Fibroblast of lung (primary cell): ENCODE data around the gene GABPA. TPM values are rescaled to one million over a fixed set of nuclear protein-coding genes. Genes with fewer than 3 reads are reported as not detected.

Experiments used
- DNase-seq, 2 donors: peaks; one replicate each; pipeline versions ENCODE4 v3.0.0 to v3.0.0-alpha.2; 2010; ENCODE audit warnings: low read depth in 2 of 2
- H2AFZ ChIP-seq: 2 replicates; pipeline ENCODE4 v1.5.1; 2012; ENCODE audit warnings: low read length, control low read depth, inconsistent platforms
- H3K27ac ChIP-seq: 2 replicates; pipeline ENCODE4 v1.5.1; 2011; ENCODE audit warnings: low read length, control low read depth; ENCODE audit not compliant: insufficient read depth
- H3K27me3 ChIP-seq: 2 replicates; pipeline ENCODE4 v1.5.1; 2011; ENCODE audit warnings: mild to moderate bottlenecking, low read length; ENCODE audit not compliant: control insufficient read depth, insufficient read depth
- H3K36me3 ChIP-seq: 2 replicates; pipeline ENCODE4 v1.5.1; 2011; ENCODE audit warnings: low read length; ENCODE audit not compliant: control insufficient read depth, insufficient read depth
- H3K4me1 ChIP-seq: 2 replicates; pipeline ENCODE4 v1.5.1; 2011; ENCODE audit warnings: low read length; ENCODE audit not compliant: control insufficient read depth, insufficient read depth; ENCODE audit errors: extremely low read depth
- H3K4me2 ChIP-seq: 2 replicates; pipeline ENCODE4 v1.5.1; 2011; ENCODE audit warnings: low read length, control low read depth; ENCODE audit not compliant: insufficient read depth; ENCODE audit errors: extremely low read depth
- H3K4me3 ChIP-seq, 4 experiments: fragments of 200-600 bp in 1 of 4; sonication (generic) in 1 of 4; replicated peaks in 1 of 4; 2 replicates each; pipeline ENCODE4 v1.5.1; 2011 to 2016; ENCODE audit warnings: low read length in 4 of 4, low read depth in 3 of 4, mild to moderate bottlenecking in 3 of 4, control low read depth in 2 of 4, inconsistent platforms in 1 of 4, mixed read lengths in 1 of 4; ENCODE audit not compliant: insufficient read depth in 1 of 4; ENCODE audit errors: control extremely low read depth in 1 of 4
- H3K79me2 ChIP-seq: 2 replicates; pipeline ENCODE4 v1.5.1; 2012; ENCODE audit warnings: mild to moderate bottlenecking, low read length, inconsistent platforms; ENCODE audit not compliant: control insufficient read depth, insufficient read depth
- H3K9ac ChIP-seq: 2 replicates; pipeline ENCODE4 v1.5.1; 2011; ENCODE audit warnings: mild to moderate bottlenecking, low read length, control low read depth; ENCODE audit not compliant: insufficient read depth
- H3K9me3 ChIP-seq: 2 replicates; pipeline ENCODE4 v1.5.1; 2012; ENCODE audit warnings: low read depth, low read length; ENCODE audit not compliant: control insufficient read depth, insufficient read depth
- H4K20me1 ChIP-seq: 2 replicates; pipeline ENCODE4 v1.5.1; 2011; ENCODE audit warnings: low read length; ENCODE audit not compliant: control insufficient read depth, insufficient read depth; ENCODE audit errors: extremely low read depth
- EZH2 ChIP-seq: IDR thresholded peaks from 2 replicates; pipeline ENCODE4 v1.5.1; 2012; ENCODE audit warnings: low read length, control low read depth, mild to moderate bottlenecking; ENCODE audit errors: missing control alignments
- polyA plus RNA-seq, 2 donors: library from polyadenylated mRNA; depleted of rRNA in 1 of 2; stranded (reverse) in 1 of 2; unstranded in 1 of 2; fragments of >200 nt; gene quantifications; 2 replicates each; pipeline ENCODE4 v1.2.1, GENCODE V29; 2011 to 2012; ENCODE audit warnings: missing spikeins in 1 of 2
- total RNA-seq: library from RNA; depleted of rRNA; stranded (reverse); fragments of >200 nt; gene quantifications from 2 replicates; pipeline ENCODE4 v1.2.1, GENCODE V29; 2014
- TF ChIP-seq, protein P1 (sequence below), 2 donors: IDR thresholded peaks in 1 of 2; conservative IDR thresholded peaks in 1 of 2; 1 replicate in 1 of 2; 2 replicates in 1 of 2; pipeline ENCODE4 v1.5.1; 2011 to 2012; ENCODE audit warnings: low read length in 2 of 2, control low read depth in 1 of 2, inconsistent platforms in 1 of 2, low read depth in 1 of 2, mild to moderate bottlenecking in 1 of 2

The GABPA gene
- total and polyA plus RNA-seq, 2 donors (not counting 1 experiment from before 2014, with no cell fraction given): 20.5 to 28.6 TPM

DNA sequence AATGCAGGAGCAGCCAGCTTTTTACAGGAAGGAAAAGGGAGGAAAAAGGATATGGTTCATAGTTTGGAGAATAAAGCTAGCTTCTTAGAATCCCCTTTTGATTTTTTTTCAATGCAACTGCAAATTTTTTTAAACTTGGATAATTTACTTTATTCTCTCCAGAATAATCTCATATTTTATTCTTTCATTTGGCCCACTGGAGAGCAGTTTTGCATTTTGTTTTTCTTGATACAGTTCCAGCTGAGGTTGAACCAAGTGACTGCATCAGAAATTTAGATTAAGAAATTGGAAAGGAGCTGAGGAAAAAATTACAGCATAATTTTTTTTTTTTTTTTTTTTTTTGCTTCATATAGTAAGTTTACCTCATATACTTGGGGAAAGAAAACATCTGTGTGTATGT is 22.8 kb downstream of the GABPA start:
- Histone ChIP-seq H3K9ac (no peak overlapping the region), H3K4me1 (no peaks in the 10 kb centered on the region), H3K36me3 (no peaks in the 10 kb centered on the region), H3K27ac (no peak overlapping the region), H3K4me2 (no peak overlapping the region), H3K9me3 (no peaks in the 10 kb centered on the region), H4K20me1 (no peaks in the 10 kb centered on the region), H3K27me3 (no peaks in the 10 kb centered on the region), H2AFZ (no peak overlapping the region), H3K4me3 (no peak overlapping the region), H3K79me2 (no peaks in the 10 kb centered on the region)
- TF ChIP-seq, protein P1, sequence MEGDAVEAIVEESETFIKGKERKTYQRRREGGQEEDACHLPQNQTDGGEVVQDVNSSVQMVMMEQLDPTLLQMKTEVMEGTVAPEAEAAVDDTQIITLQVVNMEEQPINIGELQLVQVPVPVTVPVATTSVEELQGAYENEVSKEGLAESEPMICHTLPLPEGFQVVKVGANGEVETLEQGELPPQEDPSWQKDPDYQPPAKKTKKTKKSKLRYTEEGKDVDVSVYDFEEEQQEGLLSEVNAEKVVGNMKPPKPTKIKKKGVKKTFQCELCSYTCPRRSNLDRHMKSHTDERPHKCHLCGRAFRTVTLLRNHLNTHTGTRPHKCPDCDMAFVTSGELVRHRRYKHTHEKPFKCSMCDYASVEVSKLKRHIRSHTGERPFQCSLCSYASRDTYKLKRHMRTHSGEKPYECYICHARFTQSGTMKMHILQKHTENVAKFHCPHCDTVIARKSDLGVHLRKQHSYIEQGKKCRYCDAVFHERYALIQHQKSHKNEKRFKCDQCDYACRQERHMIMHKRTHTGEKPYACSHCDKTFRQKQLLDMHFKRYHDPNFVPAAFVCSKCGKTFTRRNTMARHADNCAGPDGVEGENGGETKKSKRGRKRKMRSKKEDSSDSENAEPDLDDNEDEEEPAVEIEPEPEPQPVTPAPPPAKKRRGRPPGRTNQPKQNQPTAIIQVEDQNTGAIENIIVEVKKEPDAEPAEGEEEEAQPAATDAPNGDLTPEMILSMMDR (conservative IDR thresholded peaks at IDR 0.05 in 1 of 2, IDR thresholded peaks at IDR 0.05 in 1 of 2; ENCODE audit: low read depth in 1 of 2, low read length in 2 of 2): no peak
- no peak for TF ChIP-seq EZH2
- DNase-seq: no peak

DNA sequence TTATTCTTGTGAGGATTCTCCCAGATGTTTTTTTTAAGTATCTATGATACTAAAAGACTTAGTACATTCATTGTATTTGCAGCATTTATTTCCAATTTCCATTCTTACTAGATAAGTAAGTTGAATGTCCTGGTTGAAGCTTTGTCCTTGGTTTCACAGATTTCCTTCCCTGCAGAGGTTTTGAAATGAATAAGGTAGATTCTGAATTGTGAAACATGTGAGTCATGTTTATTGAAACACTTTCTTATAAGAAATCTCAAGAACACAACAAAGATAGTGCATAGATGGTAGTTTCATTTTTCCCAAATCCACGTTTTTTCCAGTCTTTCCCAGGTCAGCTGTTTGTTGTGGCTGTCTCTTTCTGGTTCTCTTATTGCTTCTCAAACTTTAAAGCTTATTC is 24.8 kb downstream of the GABPA start:
- Histone ChIP-seq H3K27ac (no peak overlapping the region), H3K27me3 (no peaks in the 10 kb centered on the region), H3K36me3 (peaks cover 2% of the 10 kb centered on the region), H3K4me3 (no peak overlapping the region), H3K4me2 (no peak overlapping the region), H2AFZ (no peak overlapping the region), H3K9ac (no peak overlapping the region), H3K4me1 (no peaks in the 10 kb centered on the region), H3K79me2 (no peaks in the 10 kb centered on the region), H3K9me3 (no peaks in the 10 kb centered on the region), H4K20me1 (no peaks in the 10 kb centered on the region)
- peak in 1 of 2 donors; percentile 21 for DNase-seq
- TF ChIP-seq, protein P1 (conservative IDR thresholded peaks at IDR 0.05 in 1 of 2, IDR thresholded peaks at IDR 0.05 in 1 of 2; ENCODE audit: low read depth in 1 of 2, low read length in 2 of 2): no peak
- TF ChIP-seq EZH2: no peak

DNA sequence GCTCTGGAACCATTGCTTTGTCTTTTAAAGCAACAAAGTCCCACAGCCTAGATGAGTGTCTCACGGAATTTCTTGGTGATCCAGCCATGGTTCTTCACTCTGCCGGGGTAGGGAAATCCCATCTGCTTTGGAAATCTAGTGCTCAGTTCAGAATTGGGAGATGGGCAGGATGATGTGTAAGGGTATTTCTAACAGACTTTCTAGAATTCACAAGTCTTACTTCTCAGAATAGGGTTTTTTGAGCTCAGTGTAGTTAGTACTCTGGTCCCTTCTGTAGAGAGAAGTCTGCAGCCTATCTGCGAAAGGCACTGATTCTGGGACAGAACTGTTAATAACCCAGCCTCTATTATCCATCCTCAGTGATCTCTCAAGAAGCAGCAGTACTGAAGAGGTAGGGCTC is 25.3 kb downstream of the GABPA start:
- Histone ChIP-seq H3K27ac (no peak overlapping the region), H2AFZ (no peak overlapping the region), H3K27me3 (no peaks in the 10 kb centered on the region), H3K9me3 (no peaks in the 10 kb centered on the region), H3K9ac (no peak overlapping the region), H3K4me3 (no peak overlapping the region), H3K4me2 (no peak overlapping the region), H4K20me1 (no peaks in the 10 kb centered on the region), H3K79me2 (no peaks in the 10 kb centered on the region), H3K4me1 (no peaks in the 10 kb centered on the region), H3K36me3 (peaks cover 2% of the 10 kb centered on the region)
- TF ChIP-seq, protein P1 (conservative IDR thresholded peaks at IDR 0.05 in 1 of 2, IDR thresholded peaks at IDR 0.05 in 1 of 2; ENCODE audit: low read depth in 1 of 2, low read length in 2 of 2): no peak
- no peak for TF ChIP-seq EZH2
- no peak for DNase-seq
